Kidney (tissue), 14 donors: ENCODE measurements around the gene BARX1. TPM values are rescaled to one million over a fixed set of nuclear protein-coding genes. Genes with fewer than 3 reads are reported as not detected.

Experiments
- DNase-seq, 5 donors: peaks; one replicate each; pipeline ENCODE4 v3.0.0-alpha.2; 2013 to 2020
- FAIRE-seq: peaks from 2 replicates; lab custom pipeline; 2012; peaks lifted over from hg19 to GRCh38; lab: Jason Lieb, UNC
- H3K27ac ChIP-seq, 2 donors: one replicate each; pipeline ENCODE4 v1.7.0; 2013; ENCODE audit warnings: low read depth in 2 of 2, low read length in 2 of 2, inconsistent platforms in 1 of 2
- H3K27me3 ChIP-seq: one replicate; pipeline ENCODE4 v1.7.1; 2013; ENCODE audit warnings: low read length, inconsistent platforms; ENCODE audit not compliant: control insufficient read depth, insufficient read depth
- H3K36me3 ChIP-seq, 3 donors: one replicate each; pipeline versions ENCODE4 v1.7.0 to v1.7.1; 2013; ENCODE audit warnings: low read length in 3 of 3, control low read depth in 1 of 3, inconsistent platforms in 1 of 3; ENCODE audit not compliant: insufficient read depth in 3 of 3, control insufficient read depth in 2 of 3
- H3K4me1 ChIP-seq, 3 donors: one replicate each; pipeline versions ENCODE4 v1.7.0 to v1.7.1; 2013; ENCODE audit warnings: low read length in 3 of 3, inconsistent platforms in 1 of 3, low read depth in 1 of 3; ENCODE audit not compliant: control insufficient read depth in 2 of 3, insufficient read depth in 2 of 3
- H3K4me3 ChIP-seq, 3 donors: one replicate each; pipeline versions ENCODE4 v1.7.0 to v1.8.1; 2013; ENCODE audit warnings: low read length in 3 of 3, control low read depth in 1 of 3, inconsistent platforms in 1 of 3
- H3K9ac ChIP-seq, 3 donors: one replicate each; pipeline versions ENCODE4 v1.7.0 to v1.7.1; 2013; ENCODE audit warnings: low read length in 3 of 3, control low read depth in 1 of 3, inconsistent platforms in 1 of 3
- H3K9me3 ChIP-seq, 3 donors: one replicate each; pipeline versions ENCODE4 v1.7.0 to v1.7.1; 2013; ENCODE audit warnings: low read length in 3 of 3, control low read depth in 1 of 3, inconsistent platforms in 1 of 3; ENCODE audit not compliant: control insufficient read depth in 2 of 3, insufficient read depth in 1 of 3
- CTCF ChIP-seq: IDR thresholded peaks from 3 replicates; pipeline ENCODE4 v1.5.1; 2012; ENCODE audit warnings: mild to moderate bottlenecking, moderate library complexity, borderline replicate concordance; ENCODE audit not compliant: insufficient read depth; ENCODE audit errors: extremely low read depth
- intact Hi-C: fragments of 100-400 bp; cut with DNase I; formaldehyde crosslinking; loops from one replicate; pipeline ENCODE4 v1.11.1; 2022
- polyA plus RNA-seq: library from polyadenylated mRNA; stranded (reverse); fragments of 350-450 nt; fragmentation: Illumina TruSeq; extraction: RNeasy Lipid Tissue Mini Kit (QIAGEN cat#74804); gene quantifications from one replicate; pipeline ENCODE4 v1.2.3, GENCODE V29; 2014; ENCODE audit warnings: low read depth, low replicate concordance; ENCODE audit not compliant: insufficient read depth
- total RNA-seq: library from RNA; stranded (reverse); fragmentation: NEBNext Ultra II Directional; extraction: Animal tissue kit (Norgen Biotek cat#: 25700); gene quantifications from one replicate; pipeline ENCODE4 v1.2.1, GENCODE V29; 2021
- donor health status: control.
- donor health status: control.
- donor health status: control.
- donor health status: control.
- donor health status: control.
- donor health status: DM: yes; HTN: yes; CAD: no.
- donor health status: Normal renal cell carcinoma (clear cell type).

Gene BARX1
- total and polyA plus RNA-seq, 2 donors from 2014 or later = not detected

DNA sequence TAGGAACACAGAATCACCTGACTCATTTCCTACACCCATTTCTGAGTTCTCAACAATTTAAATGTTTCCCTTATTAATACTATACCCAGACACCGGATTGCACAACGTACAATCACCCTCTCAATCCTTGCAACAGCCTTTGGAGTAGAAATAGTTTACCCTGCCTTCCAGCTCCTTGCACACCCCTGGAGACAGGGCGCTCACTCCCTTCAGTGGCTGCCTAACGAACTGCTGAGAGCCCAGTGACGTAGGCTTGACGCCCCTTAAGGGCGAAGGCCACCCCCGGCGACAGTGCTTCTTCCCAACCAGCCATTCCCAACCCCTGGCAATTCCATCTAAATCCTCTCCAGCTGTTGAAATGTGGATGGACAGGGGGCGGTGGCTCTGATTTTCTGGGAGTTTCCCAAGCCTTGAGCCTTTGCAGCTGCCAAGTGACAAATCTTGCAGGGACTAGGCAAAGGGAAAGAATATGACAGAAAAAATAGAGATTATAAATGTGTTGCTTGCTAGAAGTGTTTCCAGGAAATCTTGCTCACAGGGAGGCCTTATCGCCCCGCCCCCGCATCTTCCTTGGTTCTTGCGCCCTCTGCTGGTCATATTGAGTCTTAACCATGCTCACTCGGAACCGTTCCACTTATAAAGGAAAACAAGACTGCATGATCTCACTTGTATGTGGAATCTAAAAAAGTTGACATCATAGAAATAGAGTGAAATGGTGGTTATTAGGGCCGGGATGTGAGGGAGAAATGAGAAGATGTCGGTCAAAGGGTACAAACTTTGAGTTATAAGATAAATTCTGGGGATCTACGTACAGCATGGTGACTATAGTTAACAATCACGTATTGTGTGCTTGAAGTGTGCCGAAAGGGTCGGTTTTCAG, 7.6 kb upstream of the BARX1 start:
- H3K36me3 ChIP-seq = no peaks in the 10 kb centered on the region
- H3K9ac ChIP-seq = no peak overlapping the region
- peaks cover 0 to 9% (median 3%) of the 10 kb centered on the region in 3 donors for H3K4me1 ChIP-seq
- H3K27ac ChIP-seq = no peak overlapping the region
- peak; percentile 98 for FAIRE-seq
- no peak overlapping the region for H3K4me3 ChIP-seq
- DNase-seq = peak; percentile 87 to 97 (median 90)
- no peaks in the 10 kb centered on the region for H3K9me3 ChIP-seq
- intact Hi-C loops = loop anchor here (10.0 kb wide), 1 partner anchor 278 kb away; no protein-coding TSS in a partner anchor
- peaks cover 36% of the 10 kb centered on the region for H3K27me3 ChIP-seq
- peak; percentile 78 for TF ChIP-seq CTCF

GRCh38 chr9:93962017-93962416, 6.9 kb upstream of the BARX1 start:
- no peaks in the 10 kb centered on the region for H3K36me3 ChIP-seq
- no peak for TF ChIP-seq CTCF
- peaks cover 0 to 9% (median 3%) of the 10 kb centered on the region in 3 donors for H3K4me1 ChIP-seq
- no peaks in the 10 kb centered on the region for H3K9me3 ChIP-seq
- DNase-seq = no peak
- intact Hi-C loops = loop anchor here (10.0 kb wide), 1 partner anchor 277 kb away; no protein-coding TSS in a partner anchor
- no peak for FAIRE-seq
- peaks cover 41% of the 10 kb centered on the region for H3K27me3 ChIP-seq
- H3K27ac ChIP-seq = no peak overlapping the region
- no peak overlapping the region for H3K4me3 ChIP-seq
- no peak overlapping the region for H3K9ac ChIP-seq

- FAIRE-seq (no peak), DNase-seq (no peak)
- no peaks in the 10 kb centered on the region for H3K9me3 ChIP-seq
- no peak overlapping the region for H3K9ac ChIP-seq
- peaks cover 47% of the 10 kb centered on the region for H3K27me3 ChIP-seq
- peaks cover 0 to 9% (median 3%) of the 10 kb centered on the region in 3 donors for H3K4me1 ChIP-seq
- no peaks in the 10 kb centered on the region for H3K36me3 ChIP-seq
- TF ChIP-seq CTCF = no peak
- intact Hi-C loops = loop anchor here (10.0 kb wide), 1 partner anchor 276 kb away; no protein-coding TSS in a partner anchor
- H3K4me3 ChIP-seq = no peak overlapping the region
- H3K27ac ChIP-seq = no peak overlapping the region
Observed at GRCh38 chr9:93960971-93961841, 6.1 kb upstream of the BARX1 start.
